ENCODE measurements around the gene TMEM119. TPM values are rescaled to one million over a fixed set of nuclear protein-coding genes. Genes with fewer than 3 reads are reported as not detected.

The TMEM119 gene
- total and polyA plus RNA-seq, 2 of the 8 experiments (the other 6 are each of a cell fraction or from before 2014, with no cell fraction given) = 0.35 to 0.61 TPM

GRCh38 chr12:108591267-108591980 is 6.5 kb downstream of the TMEM119 start:
- Histone ChIP-seq H3K9ac (replicated peaks in 1 of 4; ENCODE audit: extremely low read depth in 1 of 4, low read depth in 3 of 4, low read length in 3 of 4) (no peak overlapping the region), H3K79me2 (ENCODE audit: control insufficient read depth in 1 of 2, insufficient read depth in 2 of 2, low read length in 2 of 2) (no peaks in the 10 kb centered on the region), H2BK15ac (ENCODE audit: low read length) (no peak overlapping the region), H3K56ac (replicated peaks; ENCODE audit: insufficient read length, low read depth, low read length) (no peak overlapping the region), H3K4me1 (replicated peaks in 1 of 4; ENCODE audit: control insufficient read depth in 3 of 4, insufficient read depth in 4 of 4, low read length in 3 of 4) (peaks cover 0 to 17% (median 11%) of the 10 kb centered on the region in 4 experiments; a peak in 6 of 7 replicates), H3K4me3 (ENCODE audit: extremely low read depth in 1 of 4, insufficient read depth in 2 of 4, low read depth in 3 of 4, low read length in 4 of 4) (no peak overlapping the region), H3K4me2 (ENCODE audit: insufficient read depth in 1 of 2, low read depth in 2 of 2, low read length in 2 of 2) (no peak overlapping the region), H2BK20ac (ENCODE audit: low read length) (no peak overlapping the region), H3K79me1 (ENCODE audit: low read depth, low read length) (no peaks in the 10 kb centered on the region; the same call in 1 of the 2 replicates), H3K4ac (replicated peaks; ENCODE audit: insufficient read length, low read depth, low read length) (no peak overlapping the region), H3K23me2 (ENCODE audit: low read depth, low read length) (peaks cover 7% of the 10 kb centered on the region; the same call in 1 of the 2 replicates), H2BK12ac (ENCODE audit: low read depth, low read length) (no peak overlapping the region), H3K18ac (ENCODE audit: extremely low read depth, low read length) (no peak overlapping the region), H4K20me1 (replicated peaks in 1 of 2; ENCODE audit: control insufficient read depth in 1 of 2, insufficient read depth in 2 of 2, low read length in 2 of 2) (peaks cover 0 to 8% of the 10 kb centered on the region in 2 experiments), H4K91ac (replicated peaks; ENCODE audit: insufficient read length, low read length) (no peak overlapping the region), H2BK5ac (ENCODE audit: low read depth, low read length) (no peak overlapping the region), H2AK5ac (ENCODE audit: low read depth, low read length) (no peak overlapping the region), H3K9me3 (ENCODE audit: insufficient read depth in 2 of 2, low read depth in 1 of 2, low read length in 1 of 2) (no peaks in the 10 kb centered on the region), H3K23ac (ENCODE audit: insufficient read length) (no peak overlapping the region), H4K5ac (ENCODE audit: insufficient read length, low read depth, low read length) (no peak overlapping the region), H3K27me3 (replicated peaks in 1 of 4; ENCODE audit: control insufficient read depth in 3 of 4, extremely low read depth in 1 of 4, insufficient read depth in 3 of 4, low read length in 3 of 4) (no peaks in the 10 kb centered on the region; a peak in 1 of 7 replicates), H3K14ac (ENCODE audit: insufficient read length) (no peak overlapping the region), H3K27ac (ENCODE audit: low read depth, low read length) (no peak overlapping the region; the same call in 1 of the 2 replicates), H2BK120ac (replicated peaks; ENCODE audit: low read depth, low read length) (no peak overlapping the region), H4K8ac (ENCODE audit: extremely low read depth, insufficient read depth, low read length) (no peak overlapping the region), H3K36me3 (ENCODE audit: control insufficient read depth in 2 of 4, insufficient read depth in 4 of 4, low read length in 3 of 4) (no peaks in the 10 kb centered on the region), H2AFZ (ENCODE audit: low read length) (no peak overlapping the region)
- 89% methylated on average over 19 of the region's 22 CpGs; no CpG with 5 or more reads in 1 of the 2 experiments for WGBS, 2 experiments (ENCODE audit: extremely low coverage in 1 of 2, insufficient coverage in 1 of 2, insufficient read length in 1 of 2, insufficient replicate concordance in 2 of 2, low coverage in 1 of 2, low lambda C conversion rate in 2 of 2, missing lambda C conversion rate in 1 of 2)
- DNase-seq (ENCODE audit: low read depth in 1 of 2, low spot score in 2 of 2) (peak in 1 of 2 experiments; percentile 40), FAIRE-seq (no peak)
- ChIA-PET POLR2A (ENCODE audit: partially characterized antibody) (interaction anchor here (3.5 kb wide), 1 partner anchor 30 kb away, joined by 10 read pairs; the partner anchor contains the start of genes ISCU and SART3), CTCF (ENCODE audit: partially characterized antibody) (interaction anchor here (0.5 to 1.6 kb wide), 4 partner anchors 13 to 56 kb away, joined by 3 to 4 read pairs (median 4); no protein-coding TSS in a partner anchor)
- TF ChIP-seq E2F6 (IDR thresholded peaks at IDR 0.05) = no peak
- TF ChIP-seq RFX5 (IDR thresholded peaks at IDR 0.05; ENCODE audit: borderline replicate concordance, low read depth, low read length) = no peak
- no peak for TF ChIP-seq GABPA (IDR thresholded peaks at IDR 0.05; ENCODE audit: borderline replicate concordance, insufficient read depth, low read length)
- no peak for TF ChIP-seq ASH2L (IDR thresholded peaks at IDR 0.05; ENCODE audit: low read length)
- TF ChIP-seq NRF1 (IDR thresholded peaks at IDR 0.05; ENCODE audit: low read depth, low read length) = no peak
- no peak for TF ChIP-seq EP300 (IDR thresholded peaks at IDR 0.05; ENCODE audit: borderline replicate concordance in 1 of 2, low read depth in 2 of 2, low read length in 2 of 2)
- TF ChIP-seq BCL11A (IDR thresholded peaks at IDR 0.05; ENCODE audit: low read depth in 2 of 2, low read length in 2 of 2) = no peak
- no peak for TF ChIP-seq USF2 (IDR thresholded peaks at IDR 0.05; ENCODE audit: low read length)
- no peak for TF ChIP-seq FOSL1 (IDR thresholded peaks at IDR 0.05; ENCODE audit: insufficient read depth, low read depth, low read length)
